Gastroesophageal sphincter (tissue), 3 donors: Measurements from ENCODE around the gene PTPRZ1.

Source experiments
- CTCF ChIP-seq, 4 experiments: fragments of 200-600 bp in 2 of 4; fragments of 450-650 bp in 2 of 4; sonication (generic) in 1 of 4; IDR thresholded peaks; one replicate each; pipeline ENCODE4 v1.5.1; 2017 to 2019; ENCODE audit warnings: antibody characterized with exemption in 4 of 4, mild to moderate bottlenecking in 2 of 4, moderate library complexity in 2 of 4
- POLR2A ChIP-seq, 2 donors: fragments of 450-650 bp; IDR thresholded peaks; one replicate each; pipeline ENCODE4 v1.6.1; 2017; ENCODE audit warnings: antibody characterized with exemption in 2 of 2, mild to moderate bottlenecking in 2 of 2, moderate library complexity in 1 of 2
- POLR2AphosphoS5 ChIP-seq: sonication (generic); formaldehyde crosslinking; IDR thresholded peaks from one replicate; pipeline ENCODE4 v1.6.1; 2017; ENCODE audit warnings: antibody characterized with exemption

- no peak for TF ChIP-seq CTCF (IDR thresholded peaks at IDR 0.05)
- no peak for TF ChIP-seq POLR2AphosphoS5
- TF ChIP-seq POLR2A (IDR thresholded peaks at IDR 0.05) = no peak
These were observed 59.8 kb downstream of the PTPRZ1 start for GRCh38 chr7:121932768-121933167.
